Natural killer cell (primary cell): ENCODE results near the gene SEC16B. TPM values are rescaled to one million over a fixed set of nuclear protein-coding genes. Genes with fewer than 3 reads are reported as not detected.

Experiments used
- ATAC-seq, 3 donors: fragments of 150-1000 bp in 2 of 3; fragments of 200-7000 bp in 1 of 3; cut with Tn5 transposase; 1 replicate in 1 of 3; 2 replicates in 2 of 3; pipeline ENCODE4 v1.10.0; 2021; ENCODE audit warnings: mild to moderate bottlenecking in 2 of 3, moderate library complexity in 2 of 3
- DNase-seq, 2 donors: peaks; one replicate each; pipeline versions ENCODE4 v3.0.0 to v3.0.0-alpha.2; 2013 to 2021; ENCODE audit warnings: mixed read lengths in 1 of 2
- H3K27ac ChIP-seq: one replicate; pipeline ENCODE4 v1.5.1; 2013; ENCODE audit warnings: mild to moderate bottlenecking, low read length
- H3K27me3 ChIP-seq: one replicate; pipeline ENCODE4 v1.6.1; 2013; ENCODE audit warnings: low read length; ENCODE audit not compliant: control insufficient read depth, insufficient read depth
- H3K36me3 ChIP-seq: one replicate; pipeline ENCODE4 v1.6.1; 2013; ENCODE audit warnings: low read length; ENCODE audit not compliant: control insufficient read depth, insufficient read depth
- H3K4me1 ChIP-seq: one replicate; pipeline ENCODE4 v1.6.1; 2013; ENCODE audit warnings: low read length; ENCODE audit not compliant: control insufficient read depth, insufficient read depth
- H3K4me3 ChIP-seq: one replicate; pipeline ENCODE4 v1.5.1; 2013; ENCODE audit warnings: low read length
- H3K9me3 ChIP-seq: one replicate; pipeline ENCODE4 v1.6.1; 2013; ENCODE audit warnings: low read length; ENCODE audit not compliant: control insufficient read depth, insufficient read depth
- H3K27ac Mint-ChIP-seq, 2 donors: one replicate each; pipeline ENCODE4 v1.8.0; 2022; ENCODE audit warnings: mild to moderate bottlenecking in 2 of 2, mixed read lengths in 2 of 2, moderate library complexity in 1 of 2
- H3K27me3 Mint-ChIP-seq, 2 donors: one replicate each; pipeline ENCODE4 v1.8.0; 2022; ENCODE audit warnings: low read depth in 2 of 2, mixed read lengths in 2 of 2
- H3K36me3 Mint-ChIP-seq: one replicate; pipeline ENCODE4 v1.8.0; 2022; ENCODE audit warnings: mixed read lengths
- H3K4me1 Mint-ChIP-seq, 2 donors: one replicate each; pipeline ENCODE4 v1.8.0; 2022; ENCODE audit warnings: mixed read lengths in 2 of 2
- H3K4me3 Mint-ChIP-seq: one replicate; pipeline ENCODE4 v1.8.0; 2022; ENCODE audit warnings: mild to moderate bottlenecking, moderate library complexity, mixed read lengths
- H3K9me3 Mint-ChIP-seq, 2 donors: one replicate each; pipeline ENCODE4 v1.8.0; 2022; ENCODE audit warnings: mixed read lengths in 2 of 2
- CTCF ChIP-seq: fragments of 200-600 bp; IDR thresholded peaks from one replicate; pipeline ENCODE4 v1.8.0; 2022; ENCODE audit warnings: antibody characterized with exemption
- WGBS: methylation state at CpG from one replicate; pipeline ENCODE4 v1.1.7; 2013; ENCODE audit warnings: missing lambda C conversion rate; ENCODE audit not compliant: insufficient coverage; 5-methylcytosine and 5-hydroxymethylcytosine counted together
- intact Hi-C: fragments of 100-400 bp; cut with micrococcal nuclease; formaldehyde crosslinking; loops from one replicate; pipeline ENCODE4 v1.14.2; 2022
- total RNA-seq, 4 donors: library from RNA; stranded (reverse); fragments of 120-200 nt in 1 of 4; gene quantifications; one replicate each; pipeline versions ENCODE4 v1.2.3 to v1.2.4, GENCODE V29; 2013 to 2022

The SEC16B gene
- total RNA-seq, 3 donors from 2014 or later (not counting 1 experiment from before 2014, with no cell fraction given), result 0.31 TPM; not detected in 2

DNA sequence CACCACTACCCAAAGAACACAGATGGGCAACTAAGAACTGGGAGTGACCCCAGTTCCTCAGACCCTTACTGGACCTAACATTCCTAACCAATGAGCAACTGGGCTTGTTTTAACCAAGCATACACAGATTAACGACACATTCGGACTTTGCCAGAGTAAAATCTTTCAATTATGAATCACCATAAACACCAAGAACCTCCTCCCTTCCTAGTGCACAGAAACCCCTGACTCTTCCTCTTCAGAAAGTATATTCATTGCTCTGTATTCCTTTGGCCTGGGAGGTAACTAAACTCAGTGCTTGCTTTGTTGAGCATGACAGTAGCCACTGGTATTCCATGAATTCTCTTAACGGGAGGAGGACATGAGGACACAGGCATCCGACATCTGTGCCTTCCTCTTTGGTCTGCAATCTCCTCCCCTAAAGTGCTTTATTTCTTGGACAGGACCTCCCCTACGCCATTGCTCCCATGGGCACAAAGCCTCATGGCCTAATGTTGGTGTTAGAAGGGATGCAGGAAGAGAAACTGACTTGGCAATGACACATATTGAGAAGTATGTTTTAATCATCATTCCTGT lies 42.7 kb downstream of the SEC16B start:
- Mint-ChIP-seq H3K36me3 (no peaks in the 10 kb centered on the region), H3K4me1 (no peaks in the 10 kb centered on the region), H3K4me3 (no peak overlapping the region), H3K27ac (no peak overlapping the region), H3K27me3 (no peaks in the 10 kb centered on the region), H3K9me3 (no peaks in the 10 kb centered on the region)
- no peak for TF ChIP-seq CTCF
- H3K4me3 ChIP-seq, result no peak overlapping the region
- WGBS, result 89% methylated on average over 4 of the region's 5 CpGs
- H3K27me3 ChIP-seq, result no peaks in the 10 kb centered on the region
- DNase-seq (no peak), ATAC-seq (no peak)
- H3K4me1 ChIP-seq, result no peaks in the 10 kb centered on the region
- intact Hi-C loops, result no loop called here
- H3K9me3 ChIP-seq, result no peaks in the 10 kb centered on the region
- no peaks in the 10 kb centered on the region for H3K36me3 ChIP-seq
- H3K27ac ChIP-seq, result no peak overlapping the region

- H3K36me3 ChIP-seq, result no peaks in the 10 kb centered on the region
Observed at GRCh38 chr1:177926201-177926600, 43.7 kb downstream of the SEC16B start.

DNA sequence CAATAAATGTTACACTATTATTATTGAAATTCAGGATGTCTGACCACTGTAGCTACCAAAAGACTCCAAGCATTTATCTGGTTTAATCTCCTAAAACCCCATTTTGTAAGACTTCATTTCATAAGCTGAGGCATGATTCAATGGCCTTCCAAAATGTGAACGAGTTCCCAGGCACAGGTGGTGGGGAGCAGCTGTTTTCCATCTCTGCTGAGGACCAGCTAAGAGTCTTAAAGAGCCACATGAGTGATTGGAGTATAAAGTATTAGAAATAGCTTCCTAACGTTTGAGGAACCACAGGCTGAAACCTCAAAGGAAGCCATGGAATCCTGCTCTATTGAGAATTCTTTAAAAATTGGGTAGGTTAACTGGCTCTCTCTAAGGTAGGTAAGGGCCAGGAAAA lies 44.9 kb downstream of the SEC16B start:
- no peaks in the 10 kb centered on the region for H3K36me3 ChIP-seq
- H3K36me3 Mint-ChIP-seq, result no peaks in the 10 kb centered on the region
- no peaks in the 10 kb centered on the region for H3K4me1 ChIP-seq
- no peaks in the 10 kb centered on the region for H3K27me3 ChIP-seq
- H3K4me1 Mint-ChIP-seq, result no peaks in the 10 kb centered on the region
- WGBS, result 38% methylated on average over 2 of the region's 2 CpGs
- H3K4me3 Mint-ChIP-seq, result no peak overlapping the region
- H3K27ac ChIP-seq, result no peak overlapping the region
- DNase-seq (no peak), ATAC-seq (no peak)
- H3K4me3 ChIP-seq, result no peak overlapping the region
- intact Hi-C loops, result no loop called here
- no peaks in the 10 kb centered on the region for H3K9me3 Mint-ChIP-seq
- H3K27me3 Mint-ChIP-seq, result no peaks in the 10 kb centered on the region
- H3K27ac Mint-ChIP-seq, result no peak overlapping the region
- no peaks in the 10 kb centered on the region for H3K9me3 ChIP-seq
- TF ChIP-seq CTCF, result no peak

More at GRCh38 chr1:177926201-177926600, 43.7 kb downstream of the SEC16B start:
- no peak overlapping the region for H3K27ac ChIP-seq
- ATAC-seq, result no peak
- TF ChIP-seq CTCF, result no peak
- H3K4me1 Mint-ChIP-seq, result no peaks in the 10 kb centered on the region
- H3K36me3 Mint-ChIP-seq, result no peaks in the 10 kb centered on the region
- no peaks in the 10 kb centered on the region for H3K9me3 Mint-ChIP-seq
- H3K9me3 ChIP-seq, result no peaks in the 10 kb centered on the region
- H3K27ac Mint-ChIP-seq, result no peak overlapping the region
- no peak overlapping the region for H3K4me3 Mint-ChIP-seq
- no peaks in the 10 kb centered on the region for H3K27me3 ChIP-seq
- intact Hi-C loops, result no loop called here
- H3K27me3 Mint-ChIP-seq, result no peaks in the 10 kb centered on the region
- no peaks in the 10 kb centered on the region for H3K4me1 ChIP-seq
- DNase-seq, result no peak
- no peak overlapping the region for H3K4me3 ChIP-seq

DNA sequence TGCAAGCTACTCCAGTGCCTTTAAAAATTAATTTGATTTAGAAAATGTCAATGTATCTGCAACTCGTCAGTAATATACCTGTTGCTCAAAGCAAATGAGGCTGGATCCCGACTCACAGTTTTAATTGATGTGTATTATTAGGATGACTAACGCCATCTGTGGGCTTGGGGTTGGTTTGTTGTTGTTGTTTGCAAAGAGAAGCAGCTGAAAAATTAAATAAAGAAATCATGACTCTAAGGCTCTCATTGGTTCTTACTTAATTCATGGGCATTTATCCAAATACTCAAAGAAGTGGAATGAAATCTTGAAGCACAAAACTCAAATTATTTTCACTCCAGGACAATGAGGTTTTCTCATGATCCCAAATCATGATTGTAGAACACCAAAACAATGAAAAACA lies 46.4 kb downstream of the SEC16B start:
- no peak overlapping the region for H3K27ac Mint-ChIP-seq
- no peaks in the 10 kb centered on the region for H3K27me3 Mint-ChIP-seq
- no peaks in the 10 kb centered on the region for H3K4me1 ChIP-seq
- H3K27me3 ChIP-seq, result no peaks in the 10 kb centered on the region
- intact Hi-C loops, result no loop called here
- no peak overlapping the region for H3K27ac ChIP-seq
- DNase-seq (no peak), ATAC-seq (no peak)
- no peaks in the 10 kb centered on the region for H3K36me3 Mint-ChIP-seq
- WGBS, result 93% methylated on average over 2 of the region's 3 CpGs
- no peaks in the 10 kb centered on the region for H3K9me3 Mint-ChIP-seq
- H3K4me1 Mint-ChIP-seq, result no peaks in the 10 kb centered on the region
- no peaks in the 10 kb centered on the region for H3K36me3 ChIP-seq
- H3K4me3 Mint-ChIP-seq, result no peak overlapping the region
- no peaks in the 10 kb centered on the region for H3K9me3 ChIP-seq
- no peak overlapping the region for H3K4me3 ChIP-seq
- TF ChIP-seq CTCF, result no peak
